Right lobe of liver (tissue), 6 donors: Measurements from ENCODE around the gene FRMD3. TPM values are rescaled to one million over a fixed set of nuclear protein-coding genes. Genes with fewer than 3 reads are reported as not detected.
A peak's percentile ranks its signal among the peaks of the same experiment; 100 is the strongest.

ENCODE experiments used
- ATAC-seq, 4 donors: fragments of 200-7000 bp; cut with Tn5 transposase; one replicate each; pipeline ENCODE4 v1.9.1; 2020; ENCODE audit warnings: mild to moderate bottlenecking in 4 of 4, moderate library complexity in 4 of 4
- DNase-seq, 3 donors: peaks; one replicate each; pipeline ENCODE4 v3.0.0-alpha.2; 2020
- H3K27ac ChIP-seq, 3 donors: fragments of 200-600 bp; one replicate each; pipeline ENCODE4 v1.8.0; 2022
- H3K27me3 ChIP-seq, 2 donors: fragments of 200-600 bp; one replicate each; pipeline ENCODE4 v1.8.0; 2022
- H3K36me3 ChIP-seq, 4 donors: fragments of 200-600 bp; sonication (generic) in 1 of 4; one replicate each; pipeline versions ENCODE4 v1.5.1 to v1.8.0; 2017 to 2022; ENCODE audit warnings: control low read depth in 1 of 4
- H3K4me1 ChIP-seq, 4 donors: fragments of 200-600 bp; sonication (generic) in 1 of 4; one replicate each; pipeline versions ENCODE4 v1.5.1 to v1.8.0; 2017 to 2022; ENCODE audit warnings: control low read depth in 1 of 4
- H3K4me3 ChIP-seq, 3 donors: fragments of 200-600 bp; one replicate each; pipeline ENCODE4 v1.8.0; 2022
- H3K9me3 ChIP-seq, 4 donors: fragments of 200-600 bp; sonication (generic) in 1 of 4; one replicate each; pipeline versions ENCODE4 v1.5.1 to v1.8.0; 2017 to 2022; ENCODE audit warnings: control low read depth in 1 of 4
- POLR2A ChIP-seq: fragments of 450-650 bp; IDR thresholded peaks from one replicate; pipeline ENCODE4 v1.6.1; 2017; ENCODE audit warnings: antibody characterized with exemption, mild to moderate bottlenecking
- WGBS: methylation state at CpG from one replicate; pipeline ENCODE4 v1.1.6; 2018; ENCODE audit warnings: low coverage, low lambda C conversion rate; ENCODE audit not compliant: insufficient coverage; ENCODE audit errors: missing lambda C conversion rate; 5-methylcytosine and 5-hydroxymethylcytosine counted together
- intact Hi-C, 2 donors: fragments of 100-400 bp; cut with DNase I; formaldehyde crosslinking; loops; one replicate each; pipeline versions ENCODE4 v1.11.2 to v1.14.1; 2022
- total RNA-seq, 6 experiments: library from RNA; depleted of rRNA in 2 of 6; stranded (reverse); fragments of >200 nt in 2 of 6; fragmentation: NEBNext Ultra II Directional in 3 of 6; extraction: Animal tissue kit (Norgen Biotek cat#: 25700) in 3 of 6; gene quantifications; one replicate each; pipeline versions ENCODE4 v1.1.0 to v1.2.4, GENCODE V29; 2016 to 2023
- TF ChIP-seq, protein P1 (sequence below), 4 donors: fragments of 200-600 bp in 3 of 4; fragments of 450-650 bp in 1 of 4; IDR thresholded peaks; one replicate each; pipeline versions ENCODE4 v1.5.1 to v1.8.0; 2016 to 2022; ENCODE audit warnings: antibody characterized with exemption in 4 of 4, mild to moderate bottlenecking in 2 of 4
- donor health status: DM: no; HTN: yes; CAD: no.
- donor health status: DM: no; HTN: no; CAD: no.
- donor health status: DM: no; HTN: no; CAD: no.
- donor health status: DM: no; HTN: yes; CAD: no.
- donor health status: DM: no; HTN: yes; CAD: no.

Gene FRMD3
- total RNA-seq, 6 experiments from 2014 or later = 0.28 to 0.88 (median 0.34) TPM

DNA sequence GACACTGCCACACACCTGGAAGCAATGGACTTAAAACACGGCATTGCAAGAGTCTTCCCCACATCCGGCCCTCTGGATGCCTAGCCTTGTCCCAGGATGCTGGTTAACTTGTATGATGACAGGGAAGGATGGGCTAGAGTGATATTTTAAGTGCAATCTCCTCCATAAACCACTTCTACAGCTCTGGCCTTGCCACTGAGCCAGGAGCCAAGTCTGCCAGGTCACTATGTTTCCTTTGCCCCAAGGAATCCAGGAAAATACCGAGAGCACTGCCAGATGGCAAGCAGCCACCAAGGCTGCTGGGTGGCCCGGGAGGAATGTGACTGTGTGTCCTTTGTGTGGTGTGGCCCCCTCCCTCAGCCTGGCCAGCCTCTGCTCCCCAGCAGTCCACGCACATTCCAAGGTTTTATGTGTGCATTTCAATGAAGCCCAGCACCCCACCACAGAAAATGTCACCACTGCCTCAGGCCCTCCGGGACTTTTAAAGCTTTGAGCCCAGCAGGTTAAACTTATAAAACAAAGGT is 106.0 kb downstream of the FRMD3 start:
- H3K36me3 ChIP-seq = no peaks in the 10 kb centered on the region
- intact Hi-C loops = no loop called here
- DNase-seq (peak; percentile 60 to 83 (median 76)), ATAC-seq (peak; percentile 76 to 81 (median 78))
- no peak overlapping the region for H3K4me3 ChIP-seq
- H3K9me3 ChIP-seq = no peaks in the 10 kb centered on the region
- H3K4me1 ChIP-seq = peaks cover 0 to 54% (median 8%) of the 10 kb centered on the region in 4 donors
- TF ChIP-seq POLR2A = no peak
- TF ChIP-seq, protein P1, sequence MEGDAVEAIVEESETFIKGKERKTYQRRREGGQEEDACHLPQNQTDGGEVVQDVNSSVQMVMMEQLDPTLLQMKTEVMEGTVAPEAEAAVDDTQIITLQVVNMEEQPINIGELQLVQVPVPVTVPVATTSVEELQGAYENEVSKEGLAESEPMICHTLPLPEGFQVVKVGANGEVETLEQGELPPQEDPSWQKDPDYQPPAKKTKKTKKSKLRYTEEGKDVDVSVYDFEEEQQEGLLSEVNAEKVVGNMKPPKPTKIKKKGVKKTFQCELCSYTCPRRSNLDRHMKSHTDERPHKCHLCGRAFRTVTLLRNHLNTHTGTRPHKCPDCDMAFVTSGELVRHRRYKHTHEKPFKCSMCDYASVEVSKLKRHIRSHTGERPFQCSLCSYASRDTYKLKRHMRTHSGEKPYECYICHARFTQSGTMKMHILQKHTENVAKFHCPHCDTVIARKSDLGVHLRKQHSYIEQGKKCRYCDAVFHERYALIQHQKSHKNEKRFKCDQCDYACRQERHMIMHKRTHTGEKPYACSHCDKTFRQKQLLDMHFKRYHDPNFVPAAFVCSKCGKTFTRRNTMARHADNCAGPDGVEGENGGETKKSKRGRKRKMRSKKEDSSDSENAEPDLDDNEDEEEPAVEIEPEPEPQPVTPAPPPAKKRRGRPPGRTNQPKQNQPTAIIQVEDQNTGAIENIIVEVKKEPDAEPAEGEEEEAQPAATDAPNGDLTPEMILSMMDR (IDR thresholded peaks at IDR 0.05) = no peak
- no peaks in the 10 kb centered on the region for H3K27me3 ChIP-seq
- 10% methylated on average over 2 of the region's 6 CpGs for WGBS
- H3K27ac ChIP-seq = peak overlapping the region in 2 of 3 donors; percentile 78

DNA sequence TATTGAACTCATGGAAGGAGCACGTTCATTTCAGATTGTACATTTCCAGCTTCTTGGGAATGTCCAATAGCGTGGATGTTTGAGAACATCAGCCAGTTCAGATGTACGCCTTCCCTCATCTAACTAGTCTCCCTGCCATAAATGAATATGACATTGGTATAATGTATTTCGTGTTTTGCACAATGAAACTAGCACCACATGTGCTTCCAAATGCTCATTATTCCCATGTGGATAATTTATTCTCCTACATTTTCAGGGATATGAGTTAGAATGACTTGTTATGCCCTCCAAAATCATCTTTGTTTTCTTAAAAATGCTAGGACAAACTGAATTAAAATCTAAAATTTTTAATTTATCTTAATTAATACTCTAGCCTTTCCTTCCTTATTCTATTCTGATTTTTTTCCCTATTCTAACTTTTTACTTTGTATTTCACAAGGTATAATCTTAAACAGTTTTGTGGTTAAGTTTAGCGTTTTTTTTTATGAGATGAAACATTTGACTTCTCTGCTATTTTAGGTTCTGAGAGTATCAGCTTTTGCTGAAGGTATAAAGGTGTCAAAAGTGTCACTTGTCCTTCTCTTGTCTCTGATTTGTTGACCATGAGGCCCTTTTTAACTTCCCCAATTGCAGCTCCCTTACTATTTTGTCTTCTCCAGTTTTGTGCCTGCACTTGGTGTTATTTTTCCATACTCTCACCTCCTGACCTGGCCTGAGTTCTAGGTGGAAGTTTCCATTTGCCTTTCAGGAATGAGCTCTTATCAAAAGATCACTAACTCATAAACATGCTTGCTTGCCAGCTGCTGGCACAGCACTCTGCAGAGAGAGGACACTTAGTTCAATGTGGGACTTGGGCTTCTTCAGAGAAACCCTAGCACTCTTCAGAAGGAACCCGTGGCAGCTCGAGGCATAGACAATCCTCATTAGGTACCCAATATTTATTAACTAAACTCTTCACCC is 106.8 kb downstream of the FRMD3 start:
- TF ChIP-seq, protein P1 (IDR thresholded peaks at IDR 0.05) = no peak
- TF ChIP-seq POLR2A = no peak
- Histone ChIP-seq H3K4me1 (peaks cover 0 to 54% (median 8%) of the 10 kb centered on the region in 4 donors), H3K27me3 (no peaks in the 10 kb centered on the region), H3K27ac (peak overlapping the region in 2 of 3 donors; percentile 78), H3K9me3 (no peaks in the 10 kb centered on the region), H3K4me3 (no peak overlapping the region), H3K36me3 (no peaks in the 10 kb centered on the region)
- DNase-seq = peak; percentile 65 to 88 (median 87)
- WGBS = 76% methylated on average over 7 of the region's 7 CpGs
- intact Hi-C loops = no loop called here
- ATAC-seq = peak; percentile 81 to 94 (median 90)

DNA sequence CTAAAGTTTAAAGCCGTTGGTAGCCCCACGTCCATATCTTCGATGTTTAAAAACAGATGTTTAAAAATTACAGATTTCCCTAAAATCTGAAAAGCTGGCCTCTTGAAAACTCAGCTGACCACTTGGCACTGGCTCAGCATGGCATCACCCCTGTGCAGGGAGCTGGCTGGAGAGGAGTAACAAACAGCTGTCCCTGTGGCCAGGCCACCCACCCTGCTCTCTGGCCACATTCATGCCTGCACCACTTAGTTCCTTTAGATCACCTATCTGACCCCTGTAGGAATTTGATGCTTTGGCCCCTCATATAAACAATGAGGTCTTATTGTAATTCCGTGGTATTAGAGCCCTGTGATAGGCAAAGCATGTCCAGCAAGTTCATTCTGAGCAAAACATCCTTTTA is 107.5 kb downstream of the FRMD3 start:
- no peak overlapping the region for H3K27ac ChIP-seq
- WGBS = 71% methylated on average over 4 of the region's 4 CpGs
- H3K27me3 ChIP-seq = no peaks in the 10 kb centered on the region
- H3K4me1 ChIP-seq = peaks cover 0 to 54% (median 8%) of the 10 kb centered on the region in 4 donors
- peak in 1 of 3 donors; percentile 56 for DNase-seq
- TF ChIP-seq POLR2A = no peak
- TF ChIP-seq, protein P1 (IDR thresholded peaks at IDR 0.05) = no peak
- ATAC-seq = no peak
- H3K4me3 ChIP-seq = no peak overlapping the region
- no peaks in the 10 kb centered on the region for H3K36me3 ChIP-seq
- no peaks in the 10 kb centered on the region for H3K9me3 ChIP-seq
- intact Hi-C loops = no loop called here

DNA sequence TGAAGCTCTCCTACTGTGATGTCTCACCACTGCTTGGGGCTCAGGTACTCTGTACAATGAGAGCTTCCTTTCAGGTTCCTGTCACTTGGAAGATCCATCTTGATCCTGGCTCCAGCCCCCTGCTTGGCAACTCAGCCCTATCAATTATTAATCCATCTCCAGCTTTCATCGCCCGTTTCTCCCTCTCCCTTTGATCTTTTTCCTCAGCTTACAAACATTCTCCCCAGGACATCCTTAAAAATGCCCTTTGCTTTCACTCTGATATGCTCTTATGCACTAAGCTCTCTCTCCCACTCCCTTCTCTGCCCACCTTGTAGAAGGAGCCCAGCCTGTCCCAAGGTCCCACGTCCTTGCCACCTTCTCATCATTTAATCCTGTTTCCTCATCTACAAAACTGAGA is 109.0 kb downstream of the FRMD3 start:
- ATAC-seq (peak in 2 of 4 donors; percentile 15 to 53), DNase-seq (no peak)
- H3K36me3 ChIP-seq = no peaks in the 10 kb centered on the region
- intact Hi-C loops = no loop called here
- H3K4me3 ChIP-seq = no peak overlapping the region
- no peak overlapping the region for H3K27ac ChIP-seq
- no peaks in the 10 kb centered on the region for H3K27me3 ChIP-seq
- H3K4me1 ChIP-seq = peaks cover 0 to 52% (median 8%) of the 10 kb centered on the region in 4 donors
- H3K9me3 ChIP-seq = no peaks in the 10 kb centered on the region
- TF ChIP-seq, protein P1 (IDR thresholded peaks at IDR 0.05) = no peak
- no peak for TF ChIP-seq POLR2A
- 15% methylated on average over 3 of the region's 3 CpGs for WGBS
